HG03066 (cell line): ENCODE measurements around the gene TEDC1.
A peak's percentile ranks its signal among the peaks of the same experiment; 100 is the strongest.

Experiments used
- ATAC-seq: cut with Tn5 transposase; IDR thresholded peaks from one replicate; pipeline ENCODE4 v1.9.1; 2021; ENCODE audit warnings: low read depth; ENCODE audit not compliant: unreplicated experiment

The TEDC1 gene

DNA sequence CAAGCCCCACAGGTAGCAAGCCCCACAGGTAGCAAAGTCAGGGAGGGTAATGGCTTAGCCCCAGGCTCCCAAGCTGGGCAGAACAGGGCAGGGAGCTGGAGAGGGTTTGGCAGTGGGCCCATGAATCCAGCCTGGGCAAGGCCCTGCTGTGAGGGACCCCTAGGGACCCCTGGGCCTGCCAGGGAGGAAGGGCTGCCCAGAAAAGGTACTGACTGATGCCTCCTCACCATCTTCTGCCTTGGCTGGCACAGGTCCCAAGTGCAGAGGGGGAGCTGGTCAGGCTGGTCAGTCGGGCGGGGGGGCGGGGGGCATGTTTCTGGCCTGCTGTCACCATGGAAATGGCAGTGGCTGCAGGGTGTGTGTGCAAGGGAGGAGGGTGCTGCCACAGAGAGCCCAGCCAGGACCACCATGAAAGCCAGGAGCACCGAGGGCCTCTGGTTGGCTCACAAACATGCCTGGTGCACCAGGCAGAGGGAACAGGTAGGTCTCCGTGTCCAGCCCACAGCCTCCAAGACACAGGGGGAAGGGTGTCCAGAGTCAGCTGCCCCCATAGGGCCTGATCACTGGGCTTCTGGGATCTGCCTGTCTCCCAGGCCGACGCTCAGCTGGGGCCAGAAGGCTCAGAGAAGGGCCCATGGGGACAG lies 17.9 kb upstream of the TEDC1 start:
- ATAC-seq: no peak

DNA sequence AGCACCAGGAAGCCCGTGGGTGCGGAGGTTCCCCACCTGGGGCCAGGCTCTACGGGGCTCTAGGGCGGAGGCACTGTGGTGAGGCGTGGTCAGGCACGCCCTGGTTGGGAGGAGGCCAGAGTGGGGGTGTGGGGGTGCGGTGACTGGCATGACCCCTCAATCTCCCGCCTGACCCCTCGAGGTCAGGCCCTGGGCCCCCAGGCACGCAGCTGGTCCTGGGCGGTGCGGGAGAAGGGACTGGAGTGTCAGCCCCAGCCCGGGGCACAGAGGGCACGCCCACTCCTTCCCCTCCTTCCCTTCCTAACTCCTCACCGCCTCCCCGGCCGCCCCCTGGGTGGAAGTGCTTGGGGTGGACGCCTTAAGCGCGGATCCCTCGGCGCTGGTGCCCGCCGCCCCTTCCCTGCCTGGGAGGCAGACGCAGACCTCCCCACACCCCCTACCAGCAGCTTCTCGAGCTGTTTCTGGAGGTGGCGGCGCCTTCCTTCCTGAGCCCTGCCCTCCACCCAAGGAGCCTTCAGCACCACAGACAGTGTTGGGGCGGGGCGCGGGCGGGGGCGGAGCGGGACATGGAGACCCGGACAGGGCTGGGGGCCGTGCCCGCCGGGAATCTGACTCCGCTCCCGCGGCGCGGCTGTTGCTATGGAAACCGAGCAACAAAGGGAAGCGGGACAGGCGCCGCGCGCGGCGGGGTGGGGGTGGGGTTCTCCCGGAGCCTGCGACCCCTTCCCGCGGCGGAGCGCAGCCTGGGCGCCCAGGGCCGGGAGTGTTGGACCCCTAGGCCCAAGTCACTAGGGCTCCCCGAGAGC lies 17.2 kb upstream of the TEDC1 start:
- ATAC-seq: no peak

GRCh38 chr14:105474483-105475268 lies 16.4 kb upstream of the TEDC1 start, which contains the start of gene CRIP2:
Gene CRIP2, plus strand, starts transcription at chr14:105474821. Its CDS starts 42 bp downstream, at chr14:105474863.
- no peak for ATAC-seq

GRCh38 chr14:105475269-105476096 lies 15.6 kb upstream of the TEDC1 start:
- no peak for ATAC-seq

- no peak for ATAC-seq
Observed at GRCh38 chr14:105476097-105476830, 14.8 kb upstream of the TEDC1 start.

GRCh38 chr14:105476831-105477659 lies 14.0 kb upstream of the TEDC1 start:
- ATAC-seq: no peak

DNA sequence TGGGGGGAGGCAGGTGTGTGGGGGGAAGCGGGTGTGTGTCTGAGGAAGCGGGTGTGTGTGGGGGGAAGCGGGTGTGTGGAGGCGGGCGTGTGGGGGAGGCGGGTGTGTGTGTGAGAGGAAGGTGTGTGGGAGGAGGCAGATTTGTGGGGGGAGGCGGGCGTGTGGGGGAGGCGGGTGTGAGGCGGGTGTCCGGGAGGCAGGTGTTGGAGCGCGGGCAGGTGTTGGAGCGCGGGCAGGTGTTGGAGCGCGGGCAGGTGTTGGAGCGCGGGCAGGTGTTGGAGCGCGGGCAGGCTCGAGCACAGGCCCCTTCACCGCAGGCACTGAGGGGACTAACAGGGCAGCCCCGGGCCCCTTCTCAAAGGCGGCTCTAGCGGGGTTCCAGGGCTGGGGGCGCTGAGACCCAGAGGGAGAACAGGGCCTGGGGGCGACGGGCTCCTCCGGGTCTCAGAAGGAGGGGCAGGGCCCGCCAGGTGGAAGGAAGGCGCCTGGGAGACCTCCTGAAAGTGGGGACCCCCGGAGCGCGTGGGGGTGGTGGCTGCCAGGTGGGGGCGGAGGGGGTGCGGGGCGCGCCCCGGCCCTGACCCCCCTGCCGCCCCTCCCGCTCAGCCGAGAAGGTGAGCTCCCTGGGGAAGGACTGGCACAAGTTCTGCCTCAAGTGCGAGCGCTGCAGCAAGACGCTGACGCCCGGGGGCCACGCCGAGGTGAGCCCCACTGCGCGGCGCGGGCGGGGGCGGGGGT lies 13.2 kb upstream of the TEDC1 start:
- no peak for ATAC-seq

DNA sequence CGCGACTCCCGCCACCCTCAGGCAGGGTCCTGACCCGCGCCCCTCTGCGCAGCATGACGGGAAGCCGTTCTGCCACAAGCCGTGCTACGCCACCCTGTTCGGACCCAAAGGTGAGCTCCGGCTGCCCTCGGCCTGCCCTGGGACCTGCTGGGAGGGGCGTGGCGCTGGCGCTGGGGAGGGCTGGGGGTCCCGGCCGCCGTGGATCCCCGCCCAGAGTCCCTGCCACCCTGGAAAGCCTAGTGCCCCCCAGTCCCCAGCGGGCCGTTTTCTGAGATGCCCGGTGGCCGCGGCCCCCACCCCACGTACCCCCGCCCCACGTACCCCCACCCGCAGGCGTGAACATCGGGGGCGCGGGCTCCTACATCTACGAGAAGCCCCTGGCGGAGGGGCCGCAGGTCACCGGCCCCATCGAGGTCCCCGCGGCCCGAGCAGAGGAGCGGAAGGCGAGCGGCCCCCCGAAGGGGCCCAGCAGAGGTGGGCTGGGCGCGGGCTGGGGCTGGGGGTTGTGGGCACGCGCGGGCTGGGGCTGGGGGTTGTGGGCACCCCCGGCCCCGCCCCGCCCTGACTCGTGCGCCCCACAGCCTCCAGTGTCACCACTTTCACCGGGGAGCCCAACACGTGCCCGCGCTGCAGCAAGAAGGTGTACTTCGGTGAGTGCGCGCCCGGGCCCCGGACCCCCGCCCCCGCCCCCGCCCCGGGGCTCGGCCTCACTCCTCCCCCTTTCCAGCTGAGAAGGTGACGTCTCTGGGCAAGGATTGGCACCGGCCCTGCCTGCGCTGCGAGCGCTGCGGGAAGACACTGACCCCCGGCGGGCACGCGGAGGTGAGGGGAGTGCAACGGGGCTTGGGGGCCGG lies 12.4 kb upstream of the TEDC1 start:
- ATAC-seq: no peak

DNA sequence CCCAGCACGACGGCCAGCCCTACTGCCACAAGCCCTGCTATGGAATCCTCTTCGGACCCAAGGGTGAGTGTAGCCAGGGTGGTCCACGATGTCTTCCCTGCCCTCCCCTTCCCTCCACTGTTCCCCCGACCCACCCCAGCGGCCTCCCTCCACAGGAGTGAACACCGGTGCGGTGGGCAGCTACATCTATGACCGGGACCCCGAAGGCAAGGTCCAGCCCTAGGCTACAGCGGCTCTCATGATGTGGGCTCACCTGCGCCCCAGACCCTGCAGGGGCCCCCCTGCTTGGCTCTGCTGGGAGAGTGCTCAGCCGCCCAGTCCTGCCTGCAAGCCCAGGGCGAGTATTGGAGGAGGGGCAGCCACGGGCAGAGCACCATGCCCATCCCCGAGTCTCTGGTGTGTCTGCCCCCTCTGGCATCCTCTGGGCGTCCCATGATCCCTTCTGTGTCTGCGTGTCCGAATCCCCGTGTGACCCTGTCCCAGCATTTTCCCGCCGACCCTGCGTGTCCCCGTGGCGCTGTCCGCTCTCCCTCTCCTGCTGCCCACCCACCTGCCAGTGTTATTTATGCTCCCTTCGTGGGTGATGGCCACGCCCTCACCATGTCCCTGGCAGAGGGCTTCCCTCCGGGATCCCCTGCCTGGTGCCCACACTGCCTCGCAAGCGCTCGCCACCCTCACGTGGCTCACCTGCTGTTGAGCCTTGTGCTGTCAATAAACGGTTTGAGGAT lies 11.5 kb upstream of the TEDC1 start:
- no peak for ATAC-seq

- no peak for ATAC-seq
Observed at GRCh38 chr14:105480199-105480746, 10.8 kb upstream of the TEDC1 start.

- no peak for ATAC-seq
Observed at GRCh38 chr14:105480807-105481801, 9.9 kb upstream of the TEDC1 start.

DNA sequence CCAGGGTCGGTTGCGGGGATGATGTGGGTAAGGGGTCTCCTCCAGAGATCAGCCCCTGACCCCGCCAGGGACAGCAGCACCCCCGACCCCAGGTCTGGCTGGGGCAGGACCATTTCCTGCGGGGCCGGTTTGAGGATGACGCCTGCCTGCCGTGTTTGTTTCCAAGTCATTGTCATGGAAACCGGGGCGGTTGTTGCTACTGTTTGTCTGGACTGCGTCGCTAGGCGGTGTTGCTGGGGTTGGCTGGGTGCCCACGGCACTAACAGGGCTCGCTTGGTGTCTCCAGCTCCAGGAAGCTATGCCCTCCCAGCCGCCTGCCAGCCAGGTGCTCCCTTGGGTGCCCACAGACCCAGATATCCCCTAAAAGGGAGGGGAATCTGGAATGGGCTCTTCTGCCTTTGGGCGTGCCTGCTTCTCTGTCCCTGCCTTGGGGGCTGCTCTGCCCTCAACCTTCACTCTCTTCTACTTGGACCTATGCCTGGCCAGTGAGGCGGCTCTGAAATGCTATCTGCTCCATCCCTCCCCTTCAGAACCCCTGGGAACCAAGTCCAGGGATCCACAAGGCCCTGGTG lies 9.1 kb upstream of the TEDC1 start:
- peak; percentile 58 for ATAC-seq

DNA sequence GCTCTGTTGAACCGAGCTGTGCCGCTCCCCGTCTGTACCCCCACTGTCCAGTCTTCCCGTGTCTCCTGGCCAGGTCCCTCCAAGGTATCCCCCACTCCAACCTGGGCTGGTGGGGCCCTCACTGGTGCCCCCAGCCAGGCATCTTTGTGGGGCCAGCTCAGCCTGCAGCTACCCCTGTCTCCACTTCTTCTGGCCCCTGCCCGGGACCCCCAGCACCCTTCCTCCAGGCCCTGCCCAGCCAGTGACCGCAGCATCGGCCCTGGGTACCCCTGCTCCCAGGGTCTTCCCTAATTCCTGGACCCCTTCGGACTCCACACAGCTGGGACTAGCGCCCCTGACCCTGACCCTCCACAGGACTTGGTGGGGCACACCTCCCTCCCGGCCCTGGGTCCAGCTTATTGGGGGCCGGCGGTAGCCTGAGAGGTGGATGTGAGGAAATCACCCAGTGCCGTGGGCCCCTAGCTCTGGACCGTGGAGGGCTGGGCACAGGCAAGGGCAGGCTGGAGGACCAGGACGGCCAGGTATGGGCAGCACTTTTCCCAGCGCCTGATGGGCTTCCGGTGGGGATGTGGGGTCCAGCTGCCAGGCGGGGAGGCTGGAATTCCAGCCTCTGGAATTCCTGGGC lies 8.4 kb upstream of the TEDC1 start:
- no peak for ATAC-seq

- no peak for ATAC-seq
Observed at GRCh38 chr14:105483300-105484068, 7.6 kb upstream of the TEDC1 start.
